Neural cell (in vitro differentiated cells): ENCODE data around the gene LPCAT1. TPM values are rescaled to one million over a fixed set of nuclear protein-coding genes. Genes with fewer than 3 reads are reported as not detected.

ENCODE experiments used
- H2AFZ ChIP-seq: fragments of 200-600, 300-800 bp; sonication (generic), shearing (Covaris generic); 2 replicates; pipeline ENCODE4 v1.6.0; 2014; ENCODE audit warnings: low read depth, mild to moderate bottlenecking, antibody characterized with exemption, low read length, moderate library complexity
- H3F3A ChIP-seq: fragments of 200-600 bp; shearing (Covaris generic); 2 replicates; pipeline ENCODE4 v1.6.1; 2016; ENCODE audit warnings: mild to moderate bottlenecking, moderate library complexity, mixed read lengths, antibody characterized with exemption, low read length; ENCODE audit not compliant: insufficient read depth, poor library complexity, severe bottlenecking
- H3K27ac ChIP-seq: fragments of 200-600, 300-800 bp; sonication (generic), shearing (Covaris generic); 2 replicates; pipeline ENCODE4 v1.5.1; 2014; ENCODE audit warnings: mild to moderate bottlenecking, low read length, moderate library complexity
- H3K27me3 ChIP-seq: fragments of 300-800, 200-600 bp; sonication (generic), shearing (Covaris generic); 2 replicates; pipeline ENCODE4 v1.6.0; 2014; ENCODE audit warnings: mild to moderate bottlenecking, low read depth, low read length, moderate library complexity; ENCODE audit not compliant: insufficient read depth
- H3K36me3 ChIP-seq: fragments of 300-800, 200-600 bp; sonication (generic), shearing (Covaris generic); 2 replicates; pipeline ENCODE4 v1.5.1; 2014; ENCODE audit warnings: mild to moderate bottlenecking, antibody characterized with exemption, low read length, moderate library complexity; ENCODE audit not compliant: insufficient read depth
- H3K4me2 ChIP-seq: fragments of 300-800, 200-600 bp; sonication (generic), shearing (Covaris generic); 2 replicates; pipeline ENCODE4 v1.6.0; 2014; ENCODE audit warnings: mild to moderate bottlenecking, low read length
- H3K4me3 ChIP-seq: fragments of 300-800, 200-600 bp; sonication (generic), shearing (Covaris generic); 2 replicates; pipeline ENCODE4 v1.5.1; 2014; ENCODE audit warnings: mild to moderate bottlenecking, low read length, moderate library complexity
- H3K79me2 ChIP-seq: fragments of 200-600 bp; shearing (Covaris generic); replicated peaks from 2 replicates; pipeline ENCODE4 v1.6.0; 2014; ENCODE audit warnings: mild to moderate bottlenecking, low read length, moderate library complexity; ENCODE audit not compliant: insufficient read depth
- H3K9ac ChIP-seq: fragments of 300-800, 200-600 bp; sonication (generic), shearing (Covaris generic); 2 replicates; pipeline ENCODE4 v1.6.1; 2016; ENCODE audit warnings: mild to moderate bottlenecking, low read length, mixed read lengths
- H3K9me2 ChIP-seq: fragments of 200-600 bp; shearing (Covaris generic); 2 replicates; pipeline ENCODE4 v1.6.1; 2016; ENCODE audit warnings: mild to moderate bottlenecking, low read length, mixed read lengths; ENCODE audit not compliant: insufficient read depth
- H3K9me3 ChIP-seq: fragments of 200-600, 300-800 bp; sonication (generic), shearing (Covaris generic); 2 replicates; pipeline ENCODE4 v1.6.1; 2016; ENCODE audit warnings: mild to moderate bottlenecking, mixed run types, low read length, moderate library complexity, mixed read lengths
- H4K20me1 ChIP-seq: fragments of 200-600 bp; shearing (Covaris generic); 2 replicates; pipeline ENCODE4 v1.6.1; 2016; ENCODE audit warnings: mild to moderate bottlenecking, mixed run types; ENCODE audit not compliant: insufficient read depth
- CTCF ChIP-seq: fragments of 450-650 bp; IDR thresholded peaks from 2 replicates; pipeline ENCODE4 v1.5.1; 2014; ENCODE audit warnings: antibody characterized with exemption, mild to moderate bottlenecking, moderate library complexity; ENCODE audit not compliant: poor library complexity, severe bottlenecking
- EP300 ChIP-seq: fragments of 450-650 bp; conservative IDR thresholded peaks from 2 replicates; pipeline ENCODE4 v1.6.1; 2014; ENCODE audit warnings: antibody characterized with exemption, mild to moderate bottlenecking, moderate library complexity; ENCODE audit not compliant: poor library complexity, severe bottlenecking
- EZH2 ChIP-seq: fragments of 200-600, 300-800 bp; shearing (Covaris generic), sonication (generic); IDR thresholded peaks from 2 replicates; pipeline ENCODE4 v1.6.1; 2014; ENCODE audit warnings: antibody characterized with exemption, low read length, borderline replicate concordance, mild to moderate bottlenecking; ENCODE audit not compliant: insufficient read depth, poor library complexity, severe bottlenecking
- MXI1 ChIP-seq: fragments of 450-650 bp; conservative IDR thresholded peaks from 2 replicates; pipeline ENCODE4 v1.6.1; 2014; ENCODE audit warnings: antibody characterized with exemption, mild to moderate bottlenecking; ENCODE audit not compliant: poor library complexity, severe bottlenecking
- POLR2AphosphoS5 ChIP-seq: IDR thresholded peaks from 2 replicates; pipeline ENCODE4 v1.6.1; 2012
- RAD21 ChIP-seq: fragments of 450-650 bp; conservative IDR thresholded peaks from 2 replicates; pipeline ENCODE4 v1.6.1; 2014; ENCODE audit warnings: antibody characterized with exemption, mild to moderate bottlenecking, moderate library complexity
- REST ChIP-seq: IDR thresholded peaks from 2 replicates; pipeline ENCODE4 v1.6.1; 2012; ENCODE audit warnings: borderline replicate concordance
- SMC3 ChIP-seq: fragments of 450-650 bp; conservative IDR thresholded peaks from 2 replicates; pipeline ENCODE4 v1.6.1; 2014; ENCODE audit warnings: antibody characterized with exemption, mild to moderate bottlenecking, moderate library complexity; ENCODE audit not compliant: poor library complexity
- TAF1 ChIP-seq: IDR thresholded peaks from 2 replicates; pipeline ENCODE4 v1.6.1; 2012; ENCODE audit warnings: low read depth
- polyA plus RNA-seq: library from polyadenylated mRNA; depleted of rRNA; stranded (reverse); fragments of >200 nt; gene quantifications from 2 replicates; pipeline ENCODE4 v1.2.3, GENCODE V29; 2014

LPCAT1 gene
- polyA plus RNA-seq, 1 donor from 2014 or later: 61.8 TPM

GRCh38 chr5:1557114-1557873 is 33.5 kb upstream of the LPCAT1 start:
- Histone ChIP-seq H3K27ac (no peak overlapping the region), H4K20me1 (no peaks in the 10 kb centered on the region), H3F3A (no peaks in the 10 kb centered on the region), H3K27me3 (no peaks in the 10 kb centered on the region), H3K9me2 (no peaks in the 10 kb centered on the region), H3K9me3 (no peaks in the 10 kb centered on the region), H3K4me3 (no peak overlapping the region), H2AFZ (no peak overlapping the region), H3K9ac (no peak overlapping the region), H3K79me2 (no peaks in the 10 kb centered on the region), H3K36me3 (no peaks in the 10 kb centered on the region), H3K4me2 (no peak overlapping the region)
- TF ChIP-seq EP300: no peak
- TF ChIP-seq REST: no peak
- no peak for TF ChIP-seq EZH2
- TF ChIP-seq SMC3: no peak
- TF ChIP-seq RAD21: no peak
- no peak for TF ChIP-seq MXI1
- TF ChIP-seq POLR2AphosphoS5: no peak
- no peak for TF ChIP-seq TAF1
- TF ChIP-seq CTCF: no peak

- no peak overlapping the region for H3K9ac ChIP-seq
- H3K4me2 ChIP-seq: no peak overlapping the region
- no peaks in the 10 kb centered on the region for H3F3A ChIP-seq
These were observed 32.3 kb upstream of the LPCAT1 start for GRCh38 chr5:1555808-1556731.

More at GRCh38 chr5:1555808-1556731, 32.3 kb upstream of the LPCAT1 start:
- no peaks in the 10 kb centered on the region for H3K79me2 ChIP-seq
- no peaks in the 10 kb centered on the region for H4K20me1 ChIP-seq
- no peaks in the 10 kb centered on the region for H3K36me3 ChIP-seq
- no peaks in the 10 kb centered on the region for H3K9me3 ChIP-seq
- no peaks in the 10 kb centered on the region for H3K9me2 ChIP-seq
- H3K27ac ChIP-seq: no peak overlapping the region
- TF ChIP-seq CTCF (no peak), TAF1 (no peak), POLR2AphosphoS5 (no peak)
- no peaks in the 10 kb centered on the region for H3K27me3 ChIP-seq
- H3K4me3 ChIP-seq: no peak overlapping the region
- no peak overlapping the region for H2AFZ ChIP-seq
